Sigmoid colon (tissue), 4 donors: ENCODE measurements around the gene NPW.

ENCODE experiments used
- EP300 ChIP-seq, 4 donors: sonication (generic); formaldehyde crosslinking; IDR thresholded peaks; one replicate each; pipeline ENCODE4 v1.6.1; 2017; ENCODE audit warnings: antibody characterized with exemption in 4 of 4
- POLR2A ChIP-seq, 2 donors: fragments of 450-650 bp; IDR thresholded peaks; one replicate each; pipeline ENCODE4 v1.6.1; 2016; ENCODE audit warnings: antibody characterized with exemption in 2 of 2, mild to moderate bottlenecking in 2 of 2, moderate library complexity in 2 of 2
- POLR2AphosphoS5 ChIP-seq, 4 donors: sonication (generic); formaldehyde crosslinking; IDR thresholded peaks; one replicate each; pipeline ENCODE4 v1.6.1; 2017; ENCODE audit warnings: antibody characterized with exemption in 4 of 4

GRCh38 chr16:2008009-2008526 lies 11.5 kb upstream of the NPW start:
- TF ChIP-seq POLR2A (IDR thresholded peaks at IDR 0.05) (no peak), EP300 (IDR thresholded peaks at IDR 0.05) (no peak), POLR2AphosphoS5 (IDR thresholded peaks at IDR 0.05) (no peak)
